HG03558 (cell line): ENCODE data around the gene TUB.

Experiments used
- ATAC-seq: cut with Tn5 transposase; IDR thresholded peaks from one replicate; pipeline ENCODE4 v1.9.1; 2021; ENCODE audit warnings: moderate number of reproducible peaks; ENCODE audit not compliant: unreplicated experiment; ENCODE audit errors: extremely low read depth

TUB gene

GRCh38 chr11:8043756-8044155, 37.3 kb upstream of the TUB start:
- ATAC-seq = no peak

- ATAC-seq = no peak
Measured at GRCh38 chr11:8045839-8046238, 35.2 kb upstream of the TUB start.

GRCh38 chr11:8047382-8047781, 33.6 kb upstream of the TUB start:
- no peak for ATAC-seq

- ATAC-seq = no peak
Measured at GRCh38 chr11:8049084-8049483, 31.9 kb upstream of the TUB start.

GRCh38 chr11:8055091-8055835, 25.7 kb upstream of the TUB start:
- ATAC-seq = no peak

GRCh38 chr11:8055836-8056526, 25.0 kb upstream of the TUB start:
- no peak for ATAC-seq

GRCh38 chr11:8056810-8057463, 24.1 kb upstream of the TUB start:
- ATAC-seq = no peak

- ATAC-seq = no peak
Measured at GRCh38 chr11:8058216-8058615, 22.8 kb upstream of the TUB start.

- ATAC-seq = no peak
Measured at GRCh38 chr11:8059030-8059429, 22.0 kb upstream of the TUB start.

GRCh38 chr11:8059571-8060011, 21.4 kb upstream of the TUB start:
- no peak for ATAC-seq

GRCh38 chr11:8060146-8060719, 20.8 kb upstream of the TUB start:
- no peak for ATAC-seq

- ATAC-seq = no peak
Measured at GRCh38 chr11:8060801-8061554, 20.0 kb upstream of the TUB start.

- ATAC-seq = no peak
Measured at GRCh38 chr11:8061555-8062428, 19.2 kb upstream of the TUB start.

GRCh38 chr11:8062781-8063257, 18.2 kb upstream of the TUB start:
- no peak for ATAC-seq

- no peak for ATAC-seq
Measured at GRCh38 chr11:8063324-8063723, 17.7 kb upstream of the TUB start.

- no peak for ATAC-seq
Measured at GRCh38 chr11:8065031-8065430, 16.0 kb upstream of the TUB start.

- no peak for ATAC-seq
Measured at GRCh38 chr11:8066036-8066910, 14.7 kb upstream of the TUB start.

- ATAC-seq = no peak
Measured at GRCh38 chr11:8066911-8067455, 14.0 kb upstream of the TUB start.
